Measurements from ENCODE around the gene MOB3B. TPM values are rescaled to one million over a fixed set of nuclear protein-coding genes. Genes with fewer than 3 reads are reported as not detected.

Gene MOB3B
- total and polyA plus RNA-seq, 2 of the 13 experiments (the other 11 are each of a cell fraction or from before 2014, with no cell fraction given): 0.03 to 0.09 TPM

- intact Hi-C loops (cut with micrococcal nuclease; ENCODE audit: unreplicated experiment) (no loop called here), in situ Hi-C loops (cut with HindIII; ENCODE audit: extremely low pct_ligation_motif_present, low pct_unique_long_range_greater_than_20kb) (no loop called here)
- no peaks in the 10 kb centered on the region for H3K36me3 ChIP-seq (replicated peaks in 1 of 2; ENCODE audit: control insufficient read depth in 1 of 2, insufficient read depth in 2 of 2, low read length in 2 of 2)
- no peaks in the 10 kb centered on the region for H4K20me1 ChIP-seq (ENCODE audit: insufficient read depth, low read length)
- no peaks in the 10 kb centered on the region for H3K79me2 ChIP-seq (ENCODE audit: insufficient read depth, low read length)
- ATAC-seq: no peak
- BruUV-seq (replicated peaks): no TSS peak
- peaks cover 10% of the 10 kb centered on the region for H3K4me1 ChIP-seq (ENCODE audit: insufficient read depth, low read length)
- TF ChIP-seq MBD4 (IDR thresholded peaks at IDR 0.05; ENCODE audit: borderline replicate concordance, low read length) (no peak), RELA (CRISPR knock-in tag; IDR thresholded peaks at IDR 0.05) (no peak), ZNF530 (CRISPR knock-in tag; IDR thresholded peaks at IDR 0.05; ENCODE audit: low read depth) (no peak), ZNF766 (CRISPR knock-in tag; IDR thresholded peaks at IDR 0.05; ENCODE audit: borderline replicate concordance) (no peak), BRF2 (CRISPR knock-in tag; IDR thresholded peaks at IDR 0.05) (no peak), ZBTB42 (CRISPR knock-in tag; IDR thresholded peaks at IDR 0.05) (no peak), AKNA (CRISPR knock-in tag; IDR thresholded peaks at IDR 0.05; ENCODE audit: borderline replicate concordance) (no peak), MIXL1 (CRISPR knock-in tag; IDR thresholded peaks at IDR 0.05) (no peak)
- DNase-seq (ENCODE audit: low spot score): no peak
- CTCF ChIA-PET (ENCODE audit: low intra/inter-chr PET ratio, low total read pairs): interaction anchor here (4.8 kb wide), 1 partner anchor 198 kb away, joined by 46 read pairs; no protein-coding TSS in a partner anchor
- POLR2A ChIA-PET: no interaction called here
- no peaks in the 10 kb centered on the region for H3K9me3 ChIP-seq (ENCODE audit: low read length)
- no peak overlapping the region for H3K4me2 ChIP-seq (ENCODE audit: low read depth, low read length)
- WGBS (ENCODE audit: low lambda C conversion rate): 25% methylated on average over 4 of the region's 4 CpGs
- no peak for FAIRE-seq
- no peak overlapping the region for H3K4me3 ChIP-seq (replicated peaks in 1 of 3; ENCODE audit: insufficient read depth in 1 of 3, low read depth in 2 of 3, low read length in 3 of 3)
- H3K9ac ChIP-seq (ENCODE audit: insufficient read depth, low read depth, low read length): no peak overlapping the region
- no peak overlapping the region for H2AFZ ChIP-seq (ENCODE audit: low read length)
- no peak overlapping the region for H3K27ac ChIP-seq (ENCODE audit: extremely low read length, insufficient read depth, low read length)
- H3K27me3 ChIP-seq (ENCODE audit: control insufficient read depth in 1 of 2, insufficient read depth in 2 of 2, low read length in 2 of 2): peaks cover 7 to 26% of the 10 kb centered on the region in 2 experiments; a peak in 3 of 5 replicates
Observed at GRCh38 chr9:27530915-27531755, 1.5 kb upstream of the MOB3B start.

Data from HepG2 (cell line).